Breast epithelium (tissue), 3 donors: Measurements from ENCODE around the gene TMC5.

Source experiments
- POLR2A ChIP-seq: fragments of 450-650 bp; IDR thresholded peaks from one replicate; pipeline ENCODE4 v1.6.1; 2016; ENCODE audit warnings: antibody characterized with exemption, mild to moderate bottlenecking, moderate library complexity
- POLR2AphosphoS5 ChIP-seq, 3 donors: sonication (generic); formaldehyde crosslinking; IDR thresholded peaks; one replicate each; pipeline ENCODE4 v1.6.1; 2017; ENCODE audit warnings: antibody characterized with exemption in 3 of 3
- TF ChIP-seq, protein P1 (sequence below), 3 donors: fragments of 450-650 bp; IDR thresholded peaks; one replicate each; pipeline ENCODE4 v1.5.1; 2016 to 2017; ENCODE audit warnings: antibody characterized with exemption in 3 of 3, mild to moderate bottlenecking in 3 of 3, moderate library complexity in 3 of 3

GRCh38 chr16:19424478-19424877 is 6.8 kb downstream of the TMC5 start:
- TF ChIP-seq POLR2AphosphoS5 (IDR thresholded peaks at IDR 0.05) (no peak), POLR2A (no peak)
- TF ChIP-seq, protein P1, sequence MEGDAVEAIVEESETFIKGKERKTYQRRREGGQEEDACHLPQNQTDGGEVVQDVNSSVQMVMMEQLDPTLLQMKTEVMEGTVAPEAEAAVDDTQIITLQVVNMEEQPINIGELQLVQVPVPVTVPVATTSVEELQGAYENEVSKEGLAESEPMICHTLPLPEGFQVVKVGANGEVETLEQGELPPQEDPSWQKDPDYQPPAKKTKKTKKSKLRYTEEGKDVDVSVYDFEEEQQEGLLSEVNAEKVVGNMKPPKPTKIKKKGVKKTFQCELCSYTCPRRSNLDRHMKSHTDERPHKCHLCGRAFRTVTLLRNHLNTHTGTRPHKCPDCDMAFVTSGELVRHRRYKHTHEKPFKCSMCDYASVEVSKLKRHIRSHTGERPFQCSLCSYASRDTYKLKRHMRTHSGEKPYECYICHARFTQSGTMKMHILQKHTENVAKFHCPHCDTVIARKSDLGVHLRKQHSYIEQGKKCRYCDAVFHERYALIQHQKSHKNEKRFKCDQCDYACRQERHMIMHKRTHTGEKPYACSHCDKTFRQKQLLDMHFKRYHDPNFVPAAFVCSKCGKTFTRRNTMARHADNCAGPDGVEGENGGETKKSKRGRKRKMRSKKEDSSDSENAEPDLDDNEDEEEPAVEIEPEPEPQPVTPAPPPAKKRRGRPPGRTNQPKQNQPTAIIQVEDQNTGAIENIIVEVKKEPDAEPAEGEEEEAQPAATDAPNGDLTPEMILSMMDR (IDR thresholded peaks at IDR 0.05): no peak
